AG04449 (cell line): Measurements from ENCODE around the gene CHCHD3.

Experiments used
- CTCF ChIA-PET: fragments of 350-600 bp; formaldehyde crosslinking; extraction: SDS; loops from one replicate; lab custom pipeline; 2021; ENCODE audit warnings: antibody characterized with exemption; lab: Yijun Ruan, JAX
- POLR2A ChIA-PET: fragments of 400-600, 350-600 bp; formaldehyde crosslinking; extraction: SDS; loops from one replicate; lab custom pipeline; 2020; ENCODE audit warnings: antibody characterized with exemption, inconsistent platforms; lab: Yijun Ruan, JAX
- DNase-seq: peaks from one replicate; pipeline ENCODE4 v3.0.0-alpha.2; 2010; ENCODE audit warnings: low read depth, low spot score
- H3K4me3 ChIP-seq: 2 replicates; pipeline ENCODE4 v1.5.1; 2011; ENCODE audit warnings: low read depth, mild to moderate bottlenecking, control low read depth, low read length
- CTCF ChIP-seq: IDR thresholded peaks from one replicate; pipeline ENCODE4 v1.5.1; 2011; ENCODE audit warnings: mild to moderate bottlenecking, moderate library complexity, low read length, control low read depth, inconsistent platforms; ENCODE audit not compliant: insufficient read depth; ENCODE audit errors: missing control alignments

CHCHD3 gene

GRCh38 chr7:133082390-133082766 lies 488 bp upstream of the CHCHD3 start:
- no peak for DNase-seq
- no peak overlapping the region for H3K4me3 ChIP-seq
- no peak for TF ChIP-seq CTCF
- ChIA-PET CTCF (no interaction called here), POLR2A (interaction anchor here (0.8 kb wide), 1 partner anchor 300 kb away, joined by 3 read pairs; no protein-coding TSS in a partner anchor)

- TF ChIP-seq CTCF, result no peak
- no peak for DNase-seq
- ChIA-PET POLR2A (no interaction called here), CTCF (no interaction called here)
- H3K4me3 ChIP-seq, result peak overlapping the region; percentile 84
These were observed 731 bp downstream of the CHCHD3 start for GRCh38 chr7:133081119-133081598.

GRCh38 chr7:133079296-133079695 lies 2.6 kb downstream of the CHCHD3 start:
- POLR2A ChIA-PET, result no interaction called here
- H3K4me3 ChIP-seq, result no peak overlapping the region
- CTCF ChIA-PET, result no interaction called here
- no peak for TF ChIP-seq CTCF
- no peak for DNase-seq

- no peak for TF ChIP-seq CTCF
- no peak for DNase-seq
- no peak overlapping the region for H3K4me3 ChIP-seq
- ChIA-PET POLR2A (no interaction called here), CTCF (interaction anchor here (1.0 kb wide), 1 partner anchor 9 kb away, joined by 3 read pairs; no protein-coding TSS in a partner anchor)
These were observed 4.5 kb downstream of the CHCHD3 start for GRCh38 chr7:133077394-133077793.

- TF ChIP-seq CTCF, result no peak
- no peak for DNase-seq
- ChIA-PET CTCF (no interaction called here), POLR2A (no interaction called here)
- no peak overlapping the region for H3K4me3 ChIP-seq
These were observed 5.7 kb downstream of the CHCHD3 start for GRCh38 chr7:133076142-133076541.

- H3K4me3 ChIP-seq, result no peak overlapping the region
- no peak for DNase-seq
- ChIA-PET POLR2A (no interaction called here), CTCF (interaction anchor here (0.9 kb wide), 1 partner anchor 19 kb away, joined by 3 read pairs; no protein-coding TSS in a partner anchor)
- no peak for TF ChIP-seq CTCF
These were observed 10.4 kb downstream of the CHCHD3 start for GRCh38 chr7:133071506-133071905.
